GM19238 (cell line): ENCODE measurements around the gene AKAP6.

Source experiments
- DNase-seq: peaks from one replicate; pipeline ENCODE4 v3.0.0; 2011; ENCODE audit warnings: low spot score; ENCODE audit not compliant: insufficient read length

The AKAP6 gene

GRCh38 chr14:32329146-32329545, at the start of gene AKAP6:
AKAP6 (plus strand) TSS chr14:32329298; CDS start chr14:32433494, 104,196 bp downstream.
- DNase-seq: no peak

GRCh38 chr14:32286602-32287001, 42.5 kb upstream of the AKAP6 start:
- no peak for DNase-seq

GRCh38 chr14:32296366-32296765, 32.7 kb upstream of the AKAP6 start:
- DNase-seq: no peak

- DNase-seq: no peak
Measured at GRCh38 chr14:32298346-32298745, 30.8 kb upstream of the AKAP6 start.

- no peak for DNase-seq
Measured at GRCh38 chr14:32300136-32300535, 29.0 kb upstream of the AKAP6 start.

GRCh38 chr14:32303865-32304264, 25.2 kb upstream of the AKAP6 start:
- no peak for DNase-seq

GRCh38 chr14:32304296-32304695, 24.8 kb upstream of the AKAP6 start:
- DNase-seq: no peak

- DNase-seq: no peak
Measured at GRCh38 chr14:32306549-32306948, 22.5 kb upstream of the AKAP6 start.

- DNase-seq: no peak
Measured at GRCh38 chr14:32307881-32308582, 21.1 kb upstream of the AKAP6 start.

- no peak for DNase-seq
Measured at GRCh38 chr14:32310876-32311275, 18.2 kb upstream of the AKAP6 start.

GRCh38 chr14:32311294-32312009, 17.6 kb upstream of the AKAP6 start:
- no peak for DNase-seq

- DNase-seq: no peak
Measured at GRCh38 chr14:32312010-32312331, 17.1 kb upstream of the AKAP6 start.

GRCh38 chr14:32313844-32314376, 15.2 kb upstream of the AKAP6 start:
- DNase-seq: no peak

GRCh38 chr14:32318087-32318795, 10.9 kb upstream of the AKAP6 start:
- no peak for DNase-seq

- DNase-seq: no peak
Measured at GRCh38 chr14:32319368-32320049, 9.6 kb upstream of the AKAP6 start.

- DNase-seq: no peak
Measured at GRCh38 chr14:32324601-32325000, 4.5 kb upstream of the AKAP6 start.

GRCh38 chr14:32327255-32327961, 1.7 kb upstream of the AKAP6 start:
- DNase-seq: no peak

GRCh38 chr14:32329690-32330285, 690 bp downstream of the AKAP6 start:
- no peak for DNase-seq

- DNase-seq: no peak
Measured at GRCh38 chr14:32330351-32331111, 1.4 kb downstream of the AKAP6 start.

GRCh38 chr14:32331206-32331605, 2.1 kb downstream of the AKAP6 start:
- DNase-seq: no peak
